ENCODE data around the gene FRS3.

FRS3 gene

GRCh38 chr6:41748542-41748941 lies 31.2 kb downstream of the FRS3 start:
- TF ChIP-seq CTCF (IDR thresholded peaks at IDR 0.05) = no peak

- TF ChIP-seq CTCF (IDR thresholded peaks at IDR 0.05) = no peak
Measured at GRCh38 chr6:41748102-41748477, 31.6 kb downstream of the FRS3 start.

- no peak for TF ChIP-seq CTCF (IDR thresholded peaks at IDR 0.05)
Measured at GRCh38 chr6:41747256-41748101, 32.2 kb downstream of the FRS3 start, which contains the start of gene PGC. PGC (minus strand) TSS chr6:41747397; CDS start chr6:41747334, 63 bp downstream.

- no peak for TF ChIP-seq CTCF (IDR thresholded peaks at IDR 0.05)
Measured at GRCh38 chr6:41746107-41746506, 33.6 kb downstream of the FRS3 start.

- no peak for TF ChIP-seq CTCF (IDR thresholded peaks at IDR 0.05)
Measured at GRCh38 chr6:41744236-41744787, 35.4 kb downstream of the FRS3 start.

- TF ChIP-seq CTCF (IDR thresholded peaks at IDR 0.05) = no peak
Measured at GRCh38 chr6:41743406-41744235, 36.1 kb downstream of the FRS3 start.

- no peak for TF ChIP-seq CTCF (IDR thresholded peaks at IDR 0.05)
Measured at GRCh38 chr6:41741625-41742490, 37.8 kb downstream of the FRS3 start.
